Measurements from ENCODE around the gene CNTRL.

DNA sequence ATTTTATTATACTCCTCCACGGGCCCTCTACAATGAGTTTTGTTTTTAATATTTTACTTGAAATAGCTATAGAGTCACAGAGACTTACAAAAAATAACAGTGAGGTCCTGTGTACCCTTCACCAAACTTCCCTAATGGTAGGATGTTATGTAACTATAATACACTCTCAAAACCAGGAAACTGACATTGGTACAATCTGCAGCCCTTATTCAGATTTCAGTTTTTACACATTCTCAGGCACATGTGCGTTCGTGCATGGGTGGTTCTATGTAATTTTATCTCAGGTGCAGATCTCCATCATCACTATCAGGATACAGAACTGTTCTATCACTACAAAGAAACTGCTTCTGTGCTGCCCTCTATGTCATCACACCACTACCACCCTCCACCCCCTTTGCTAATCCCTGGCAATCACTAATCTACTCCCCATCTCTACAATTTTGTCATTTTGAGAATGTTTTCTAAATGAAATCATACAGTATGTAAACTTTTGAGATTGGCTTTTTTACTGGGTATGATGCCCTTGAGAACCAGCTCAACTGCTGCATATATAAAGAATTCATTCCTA is 110.5 kb downstream of the CNTRL start:
- TF ChIP-seq EZH2 (IDR thresholded peaks at IDR 0.05; ENCODE audit: borderline replicate concordance, low read length): no peak
- TF ChIP-seq, protein P1, sequence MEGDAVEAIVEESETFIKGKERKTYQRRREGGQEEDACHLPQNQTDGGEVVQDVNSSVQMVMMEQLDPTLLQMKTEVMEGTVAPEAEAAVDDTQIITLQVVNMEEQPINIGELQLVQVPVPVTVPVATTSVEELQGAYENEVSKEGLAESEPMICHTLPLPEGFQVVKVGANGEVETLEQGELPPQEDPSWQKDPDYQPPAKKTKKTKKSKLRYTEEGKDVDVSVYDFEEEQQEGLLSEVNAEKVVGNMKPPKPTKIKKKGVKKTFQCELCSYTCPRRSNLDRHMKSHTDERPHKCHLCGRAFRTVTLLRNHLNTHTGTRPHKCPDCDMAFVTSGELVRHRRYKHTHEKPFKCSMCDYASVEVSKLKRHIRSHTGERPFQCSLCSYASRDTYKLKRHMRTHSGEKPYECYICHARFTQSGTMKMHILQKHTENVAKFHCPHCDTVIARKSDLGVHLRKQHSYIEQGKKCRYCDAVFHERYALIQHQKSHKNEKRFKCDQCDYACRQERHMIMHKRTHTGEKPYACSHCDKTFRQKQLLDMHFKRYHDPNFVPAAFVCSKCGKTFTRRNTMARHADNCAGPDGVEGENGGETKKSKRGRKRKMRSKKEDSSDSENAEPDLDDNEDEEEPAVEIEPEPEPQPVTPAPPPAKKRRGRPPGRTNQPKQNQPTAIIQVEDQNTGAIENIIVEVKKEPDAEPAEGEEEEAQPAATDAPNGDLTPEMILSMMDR (IDR thresholded peaks at IDR 0.05; ENCODE audit: low read length): no peak; the same call in 1 of the 2 replicates

All from OCI-LY1 (cell line).